Memory B cell (primary cell): ENCODE results near the gene RASSF6.

Experiments
- ATAC-seq: fragments of 150-1000 bp; cut with Tn5 transposase; 2 replicates; pipeline ENCODE4 v1.10.0; 2021; ENCODE audit warnings: low read depth, mild to moderate bottlenecking, moderate library complexity
- DNase-seq, 2 donors: peaks; one replicate each; pipeline ENCODE4 v3.0.0; 2022; ENCODE audit warnings: low spot score in 2 of 2
- H3K27ac Mint-ChIP-seq: one replicate; pipeline ENCODE4 v1.8.0; 2022; ENCODE audit warnings: mild to moderate bottlenecking, moderate library complexity, mixed read lengths
- H3K27me3 Mint-ChIP-seq: one replicate; pipeline ENCODE4 v1.8.0; 2022; ENCODE audit warnings: mixed read lengths
- H3K36me3 Mint-ChIP-seq: one replicate; pipeline ENCODE4 v1.8.0; 2022; ENCODE audit warnings: mild to moderate bottlenecking, mixed read lengths
- H3K4me1 Mint-ChIP-seq: one replicate; pipeline ENCODE4 v1.8.0; 2022; ENCODE audit warnings: mixed read lengths
- H3K4me3 Mint-ChIP-seq: one replicate; pipeline ENCODE4 v1.8.0; 2022; ENCODE audit warnings: mild to moderate bottlenecking, moderate library complexity, mixed read lengths
- H3K9me3 Mint-ChIP-seq: one replicate; pipeline ENCODE4 v1.8.0; 2022; ENCODE audit warnings: mixed read lengths

RASSF6 gene

DNA sequence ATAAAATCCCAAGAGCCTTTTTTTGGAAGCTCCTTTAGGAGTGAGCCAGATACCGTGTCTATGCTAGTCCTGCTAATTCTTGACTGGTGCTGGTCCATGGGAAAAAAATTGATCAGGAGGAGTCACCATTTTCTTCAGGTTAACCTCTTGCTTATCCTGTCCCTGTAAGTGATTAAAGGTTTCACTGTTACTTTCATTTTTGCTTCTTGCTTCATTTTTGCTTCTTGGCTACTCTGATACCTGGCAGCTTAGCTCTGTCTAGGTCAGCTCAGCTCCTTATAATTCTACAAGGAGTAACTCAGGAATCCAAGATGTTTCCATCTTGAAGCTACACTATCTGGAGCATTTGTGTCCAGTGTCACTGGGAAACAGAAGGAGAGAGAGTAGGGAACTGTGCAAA is 93.0 kb downstream of the RASSF6 start:
- H3K4me3 Mint-ChIP-seq: no peak overlapping the region

DNA sequence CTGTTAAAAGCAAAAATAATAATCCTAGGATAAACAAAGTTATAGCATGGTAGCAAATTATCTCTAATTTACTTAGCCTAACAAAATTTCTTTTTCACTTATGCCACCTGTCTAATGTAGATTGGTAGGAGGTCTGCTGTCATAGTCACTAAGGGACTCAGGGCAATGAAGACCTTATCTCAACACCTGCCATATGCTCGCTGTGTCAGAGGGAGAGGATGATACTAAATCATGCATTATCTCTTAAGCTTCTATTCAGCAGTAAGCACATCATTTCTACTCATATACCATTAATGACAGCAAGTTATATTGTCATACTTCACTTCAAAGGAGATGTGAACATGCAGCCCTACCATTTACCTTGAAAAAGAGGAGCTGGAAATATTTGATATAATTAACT is 94.6 kb downstream of the RASSF6 start:
- H3K4me1 Mint-ChIP-seq: no peaks in the 10 kb centered on the region
- H3K36me3 Mint-ChIP-seq: no peaks in the 10 kb centered on the region
- H3K9me3 Mint-ChIP-seq: no peaks in the 10 kb centered on the region
- peaks cover 2% of the 10 kb centered on the region for H3K27me3 Mint-ChIP-seq
- ATAC-seq: no peak
- DNase-seq: no peak
- no peak overlapping the region for H3K4me3 Mint-ChIP-seq
- no peak overlapping the region for H3K27ac Mint-ChIP-seq

More for the DNA sequence above, 93.0 kb downstream of the RASSF6 start:
- Mint-ChIP-seq H3K9me3 (no peaks in the 10 kb centered on the region), H3K36me3 (no peaks in the 10 kb centered on the region), H3K4me1 (no peaks in the 10 kb centered on the region), H3K27me3 (peaks cover 2% of the 10 kb centered on the region), H3K27ac (no peak overlapping the region)
- ATAC-seq (no peak), DNase-seq (no peak)

DNA sequence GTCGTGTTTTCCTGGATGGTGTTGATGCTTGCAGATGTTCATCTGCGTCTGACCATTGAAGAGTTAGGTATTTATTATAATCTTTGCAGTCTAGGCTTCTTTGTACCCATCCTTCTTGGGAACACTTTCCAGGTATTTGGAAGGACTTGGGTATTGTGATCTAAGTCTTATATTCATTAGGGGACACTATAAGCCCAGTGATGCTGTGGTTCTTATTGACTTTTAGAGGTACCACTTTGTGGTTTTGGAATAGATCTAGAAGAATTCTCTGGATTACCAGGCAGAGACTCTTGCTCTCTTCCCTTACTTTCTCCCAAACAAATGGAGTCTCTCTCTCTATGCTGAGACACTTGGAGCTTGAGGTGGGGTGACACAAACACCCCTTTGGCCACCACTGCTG is 97.1 kb downstream of the RASSF6 start:
- H3K27me3 Mint-ChIP-seq: peaks cover 2% of the 10 kb centered on the region
- no peaks in the 10 kb centered on the region for H3K9me3 Mint-ChIP-seq
- ATAC-seq (no peak), DNase-seq (no peak)
- no peak overlapping the region for H3K4me3 Mint-ChIP-seq
- no peak overlapping the region for H3K27ac Mint-ChIP-seq
- H3K4me1 Mint-ChIP-seq: no peaks in the 10 kb centered on the region
- H3K36me3 Mint-ChIP-seq: no peaks in the 10 kb centered on the region
